Esophagus squamous epithelium (tissue), 5 donors: ENCODE measurements around the gene CDK5R2. TPM values are rescaled to one million over a fixed set of nuclear protein-coding genes. Genes with fewer than 3 reads are reported as not detected.

Experiments
- DNase-seq: peaks from one replicate; lab custom pipeline; 2025; lab: John Stamatoyannopoulos, UW
- H3K27ac ChIP-seq, 4 donors: fragments of 200-600 bp; sonication (generic); one replicate each; pipeline ENCODE4 v1.5.1; 2016 to 2019; ENCODE audit warnings: mild to moderate bottlenecking in 1 of 4
- H3K27me3 ChIP-seq, 4 donors: fragments of 200-600 bp; sonication (generic); 1 replicate in 3 of 4; 2 replicates in 1 of 4; pipeline versions ENCODE4 v1.5.1 to v1.6.0; 2017 to 2021; ENCODE audit warnings: antibody characterized with exemption in 1 of 4
- H3K36me3 ChIP-seq, 3 donors: fragments of 200-600 bp; sonication (generic); one replicate each; pipeline ENCODE4 v1.5.1; 2016 to 2019
- H3K4me1 ChIP-seq, 3 donors: fragments of 200-600 bp; sonication (generic); one replicate each; pipeline ENCODE4 v1.5.1; 2017 to 2019
- H3K4me3 ChIP-seq, 4 donors: fragments of 200-600 bp; sonication (generic); 1 replicate in 3 of 4; 2 replicates in 1 of 4; pipeline ENCODE4 v1.5.1; 2016 to 2019; ENCODE audit warnings: mild to moderate bottlenecking in 2 of 4, moderate library complexity in 1 of 4
- H3K9me3 ChIP-seq, 3 donors: fragments of 200-600 bp; sonication (generic); one replicate each; pipeline ENCODE4 v1.5.1; 2016 to 2019
- CTCF ChIP-seq, 6 experiments: fragments of 450-650 bp in 4 of 6; fragments of 200-600 bp in 2 of 6; sonication (generic) in 2 of 6; IDR thresholded peaks; one replicate each; pipeline ENCODE4 v1.5.1; 2016 to 2019; ENCODE audit warnings: antibody characterized with exemption in 6 of 6, mild to moderate bottlenecking in 4 of 6, moderate library complexity in 4 of 6
- POLR2A ChIP-seq, 4 donors: fragments of 450-650 bp; IDR thresholded peaks; one replicate each; pipeline ENCODE4 v1.6.1; 2017; ENCODE audit warnings: antibody characterized with exemption in 4 of 4, mild to moderate bottlenecking in 4 of 4, moderate library complexity in 3 of 4
- WGBS, 2 donors: methylation state at CpG; one replicate each; pipeline ENCODE4 v1.1.5; 2018; 5-methylcytosine and 5-hydroxymethylcytosine counted together
- intact Hi-C: fragments of 100-400 bp; cut with DNase I; formaldehyde crosslinking; loops from one replicate; pipeline ENCODE4 v1.15.0; 2022
- total RNA-seq, 4 donors: library from RNA; depleted of rRNA; stranded (reverse); fragments of >200 nt; gene quantifications; one replicate each; pipeline ENCODE4 v1.1.0, GENCODE V29; 2016
- donor health status: DM: yes; HTN: yes; CAD: no.

The CDK5R2 gene
- total RNA-seq, 4 donors from 2014 or later: not detected

GRCh38 chr2:218958276-218958675, 1.2 kb upstream of the CDK5R2 start:
- TF ChIP-seq CTCF (IDR thresholded peaks at IDR 0.05) (no peak), POLR2A (IDR thresholded peaks at IDR 0.05) (no peak)
- Histone ChIP-seq H3K4me3 (no peak overlapping the region), H3K4me1 (peaks cover 3 to 32% (median 18%) of the 10 kb centered on the region in 3 donors), H3K27ac (no peak overlapping the region), H3K36me3 (no peaks in the 10 kb centered on the region), H3K27me3 (peaks cover 31 to 100% (median 33%) of the 10 kb centered on the region in 4 donors), H3K9me3 (no peaks in the 10 kb centered on the region)
- WGBS, 2 donors: 80 to 83% methylated on average over 1 of the region's 1 CpG
- no peak for DNase-seq
- intact Hi-C loops: no loop called here

GRCh38 chr2:218959761-218960308, 369 bp downstream of the CDK5R2 start:
- Histone ChIP-seq H3K4me1 (peaks cover 3 to 36% (median 18%) of the 10 kb centered on the region in 3 donors), H3K36me3 (no peaks in the 10 kb centered on the region), H3K4me3 (peak overlapping the region; percentile 7 to 66 (median 36)), H3K27ac (no peak overlapping the region), H3K9me3 (no peaks in the 10 kb centered on the region), H3K27me3 (peaks cover 33 to 100% (median 41%) of the 10 kb centered on the region in 4 donors)
- intact Hi-C loops: no loop called here
- no peak for DNase-seq
- 0% methylated on average over 1 to 2 of the region's 67 CpGs for WGBS, 2 donors
- TF ChIP-seq CTCF (IDR thresholded peaks at IDR 0.05): no peak
- TF ChIP-seq POLR2A (IDR thresholded peaks at IDR 0.05): no peak

- DNase-seq: no peak
- WGBS, 2 donors: 5 to 8% methylated on average over 18 to 20 of the region's 87 CpGs
- peak overlapping the region in 1 of 4 donors; percentile 66 for H3K4me3 ChIP-seq
- no peak for TF ChIP-seq CTCF (IDR thresholded peaks at IDR 0.05)
- TF ChIP-seq POLR2A (IDR thresholded peaks at IDR 0.05): no peak
- H3K27me3 ChIP-seq: peaks cover 33 to 100% (median 41%) of the 10 kb centered on the region in 4 donors
- H3K27ac ChIP-seq: no peak overlapping the region
- intact Hi-C loops: no loop called here
- H3K4me1 ChIP-seq: peaks cover 3 to 36% (median 18%) of the 10 kb centered on the region in 3 donors
- no peaks in the 10 kb centered on the region for H3K36me3 ChIP-seq
- no peaks in the 10 kb centered on the region for H3K9me3 ChIP-seq
Observed at GRCh38 chr2:218960309-218961165, 1.1 kb downstream of the CDK5R2 start.

GRCh38 chr2:218961229-218961628, 1.8 kb downstream of the CDK5R2 start:
- intact Hi-C loops: no loop called here
- no peak for DNase-seq
- H3K4me3 ChIP-seq: no peak overlapping the region
- no peak overlapping the region for H3K27ac ChIP-seq
- TF ChIP-seq CTCF (IDR thresholded peaks at IDR 0.05) (no peak), POLR2A (IDR thresholded peaks at IDR 0.05) (no peak)
- WGBS, 2 donors: 8 to 13% methylated on average over 4 of the region's 4 CpGs
- no peaks in the 10 kb centered on the region for H3K9me3 ChIP-seq
- peaks cover 33 to 100% (median 41%) of the 10 kb centered on the region in 4 donors for H3K27me3 ChIP-seq
- peaks cover 3 to 36% (median 18%) of the 10 kb centered on the region in 3 donors for H3K4me1 ChIP-seq
- no peaks in the 10 kb centered on the region for H3K36me3 ChIP-seq
